ENCODE results near the gene PWWP2A.

DNA sequence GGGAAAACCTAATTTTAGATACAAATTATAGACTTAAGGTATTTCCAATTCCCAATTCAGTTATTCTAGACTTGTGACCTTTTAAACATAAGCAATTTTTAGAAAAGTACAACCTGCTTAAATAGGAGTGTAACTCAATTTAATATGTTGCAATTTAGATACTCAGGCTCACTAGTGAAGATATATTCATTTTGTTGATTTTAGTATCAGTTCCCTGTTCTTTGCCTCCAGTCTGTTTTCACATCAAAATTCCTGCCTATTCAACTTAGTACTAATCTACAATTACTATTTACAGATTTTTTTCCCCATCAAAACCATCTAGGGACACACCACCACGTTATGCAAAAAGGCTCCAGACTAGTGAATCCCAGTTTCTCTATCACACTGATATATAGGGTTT, 30.4 kb downstream of the PWWP2A start:
- TF ChIP-seq NR3C1 (CRISPR knock-in tag; conservative IDR thresholded peaks at IDR 0.05; ENCODE audit: low read depth) (no peak), ZNF121 (CRISPR knock-in tag; IDR thresholded peaks at IDR 0.05) (no peak), TCF7 (CRISPR knock-in tag; IDR thresholded peaks at IDR 0.05; ENCODE audit: low read depth) (no peak), FOXK1 (CRISPR knock-in tag; IDR thresholded peaks at IDR 0.05) (no peak), TEAD4 (CRISPR knock-in tag; IDR thresholded peaks at IDR 0.05) (no peak), SP1 (CRISPR knock-in tag; conservative IDR thresholded peaks at IDR 0.05) (no peak), JUN (CRISPR knock-in tag; IDR thresholded peaks at IDR 0.05) (no peak), CREB1 (CRISPR knock-in tag; IDR thresholded peaks at IDR 0.05) (no peak)
- TF ChIP-seq, protein P1, sequence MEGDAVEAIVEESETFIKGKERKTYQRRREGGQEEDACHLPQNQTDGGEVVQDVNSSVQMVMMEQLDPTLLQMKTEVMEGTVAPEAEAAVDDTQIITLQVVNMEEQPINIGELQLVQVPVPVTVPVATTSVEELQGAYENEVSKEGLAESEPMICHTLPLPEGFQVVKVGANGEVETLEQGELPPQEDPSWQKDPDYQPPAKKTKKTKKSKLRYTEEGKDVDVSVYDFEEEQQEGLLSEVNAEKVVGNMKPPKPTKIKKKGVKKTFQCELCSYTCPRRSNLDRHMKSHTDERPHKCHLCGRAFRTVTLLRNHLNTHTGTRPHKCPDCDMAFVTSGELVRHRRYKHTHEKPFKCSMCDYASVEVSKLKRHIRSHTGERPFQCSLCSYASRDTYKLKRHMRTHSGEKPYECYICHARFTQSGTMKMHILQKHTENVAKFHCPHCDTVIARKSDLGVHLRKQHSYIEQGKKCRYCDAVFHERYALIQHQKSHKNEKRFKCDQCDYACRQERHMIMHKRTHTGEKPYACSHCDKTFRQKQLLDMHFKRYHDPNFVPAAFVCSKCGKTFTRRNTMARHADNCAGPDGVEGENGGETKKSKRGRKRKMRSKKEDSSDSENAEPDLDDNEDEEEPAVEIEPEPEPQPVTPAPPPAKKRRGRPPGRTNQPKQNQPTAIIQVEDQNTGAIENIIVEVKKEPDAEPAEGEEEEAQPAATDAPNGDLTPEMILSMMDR (IDR thresholded peaks at IDR 0.05) = no peak
- TF ChIP-seq, protein P2, sequence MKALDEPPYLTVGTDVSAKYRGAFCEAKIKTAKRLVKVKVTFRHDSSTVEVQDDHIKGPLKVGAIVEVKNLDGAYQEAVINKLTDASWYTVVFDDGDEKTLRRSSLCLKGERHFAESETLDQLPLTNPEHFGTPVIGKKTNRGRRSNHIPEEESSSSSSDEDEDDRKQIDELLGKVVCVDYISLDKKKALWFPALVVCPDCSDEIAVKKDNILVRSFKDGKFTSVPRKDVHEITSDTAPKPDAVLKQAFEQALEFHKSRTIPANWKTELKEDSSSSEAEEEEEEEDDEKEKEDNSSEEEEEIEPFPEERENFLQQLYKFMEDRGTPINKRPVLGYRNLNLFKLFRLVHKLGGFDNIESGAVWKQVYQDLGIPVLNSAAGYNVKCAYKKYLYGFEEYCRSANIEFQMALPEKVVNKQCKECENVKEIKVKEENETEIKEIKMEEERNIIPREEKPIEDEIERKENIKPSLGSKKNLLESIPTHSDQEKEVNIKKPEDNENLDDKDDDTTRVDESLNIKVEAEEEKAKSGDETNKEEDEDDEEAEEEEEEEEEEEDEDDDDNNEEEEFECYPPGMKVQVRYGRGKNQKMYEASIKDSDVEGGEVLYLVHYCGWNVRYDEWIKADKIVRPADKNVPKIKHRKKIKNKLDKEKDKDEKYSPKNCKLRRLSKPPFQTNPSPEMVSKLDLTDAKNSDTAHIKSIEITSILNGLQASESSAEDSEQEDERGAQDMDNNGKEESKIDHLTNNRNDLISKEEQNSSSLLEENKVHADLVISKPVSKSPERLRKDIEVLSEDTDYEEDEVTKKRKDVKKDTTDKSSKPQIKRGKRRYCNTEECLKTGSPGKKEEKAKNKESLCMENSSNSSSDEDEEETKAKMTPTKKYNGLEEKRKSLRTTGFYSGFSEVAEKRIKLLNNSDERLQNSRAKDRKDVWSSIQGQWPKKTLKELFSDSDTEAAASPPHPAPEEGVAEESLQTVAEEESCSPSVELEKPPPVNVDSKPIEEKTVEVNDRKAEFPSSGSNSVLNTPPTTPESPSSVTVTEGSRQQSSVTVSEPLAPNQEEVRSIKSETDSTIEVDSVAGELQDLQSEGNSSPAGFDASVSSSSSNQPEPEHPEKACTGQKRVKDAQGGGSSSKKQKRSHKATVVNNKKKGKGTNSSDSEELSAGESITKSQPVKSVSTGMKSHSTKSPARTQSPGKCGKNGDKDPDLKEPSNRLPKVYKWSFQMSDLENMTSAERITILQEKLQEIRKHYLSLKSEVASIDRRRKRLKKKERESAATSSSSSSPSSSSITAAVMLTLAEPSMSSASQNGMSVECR (CRISPR knock-in tag; IDR thresholded peaks at IDR 0.05; ENCODE audit: borderline replicate concordance) = no peak
- TF ChIP-seq, protein P3, sequence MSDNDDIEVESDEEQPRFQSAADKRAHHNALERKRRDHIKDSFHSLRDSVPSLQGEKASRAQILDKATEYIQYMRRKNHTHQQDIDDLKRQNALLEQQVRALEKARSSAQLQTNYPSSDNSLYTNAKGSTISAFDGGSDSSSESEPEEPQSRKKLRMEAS (CRISPR knock-in tag; IDR thresholded peaks at IDR 0.05) = no peak
- TF ChIP-seq, protein P4, sequence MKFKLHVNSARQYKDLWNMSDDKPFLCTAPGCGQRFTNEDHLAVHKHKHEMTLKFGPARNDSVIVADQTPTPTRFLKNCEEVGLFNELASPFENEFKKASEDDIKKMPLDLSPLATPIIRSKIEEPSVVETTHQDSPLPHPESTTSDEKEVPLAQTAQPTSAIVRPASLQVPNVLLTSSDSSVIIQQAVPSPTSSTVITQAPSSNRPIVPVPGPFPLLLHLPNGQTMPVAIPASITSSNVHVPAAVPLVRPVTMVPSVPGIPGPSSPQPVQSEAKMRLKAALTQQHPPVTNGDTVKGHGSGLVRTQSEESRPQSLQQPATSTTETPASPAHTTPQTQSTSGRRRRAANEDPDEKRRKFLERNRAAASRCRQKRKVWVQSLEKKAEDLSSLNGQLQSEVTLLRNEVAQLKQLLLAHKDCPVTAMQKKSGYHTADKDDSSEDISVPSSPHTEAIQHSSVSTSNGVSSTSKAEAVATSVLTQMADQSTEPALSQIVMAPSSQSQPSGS (CRISPR knock-in tag; IDR thresholded peaks at IDR 0.05; ENCODE audit: borderline replicate concordance, low read depth) = no peak

All from WTC11 (cell line).